ENCODE data around the gene LRRC71. TPM values are rescaled to one million over a fixed set of nuclear protein-coding genes. Genes with fewer than 3 reads are reported as not detected.

The LRRC71 gene
- total RNA-seq, 2 donors from 2014 or later, result not detected

DNA sequence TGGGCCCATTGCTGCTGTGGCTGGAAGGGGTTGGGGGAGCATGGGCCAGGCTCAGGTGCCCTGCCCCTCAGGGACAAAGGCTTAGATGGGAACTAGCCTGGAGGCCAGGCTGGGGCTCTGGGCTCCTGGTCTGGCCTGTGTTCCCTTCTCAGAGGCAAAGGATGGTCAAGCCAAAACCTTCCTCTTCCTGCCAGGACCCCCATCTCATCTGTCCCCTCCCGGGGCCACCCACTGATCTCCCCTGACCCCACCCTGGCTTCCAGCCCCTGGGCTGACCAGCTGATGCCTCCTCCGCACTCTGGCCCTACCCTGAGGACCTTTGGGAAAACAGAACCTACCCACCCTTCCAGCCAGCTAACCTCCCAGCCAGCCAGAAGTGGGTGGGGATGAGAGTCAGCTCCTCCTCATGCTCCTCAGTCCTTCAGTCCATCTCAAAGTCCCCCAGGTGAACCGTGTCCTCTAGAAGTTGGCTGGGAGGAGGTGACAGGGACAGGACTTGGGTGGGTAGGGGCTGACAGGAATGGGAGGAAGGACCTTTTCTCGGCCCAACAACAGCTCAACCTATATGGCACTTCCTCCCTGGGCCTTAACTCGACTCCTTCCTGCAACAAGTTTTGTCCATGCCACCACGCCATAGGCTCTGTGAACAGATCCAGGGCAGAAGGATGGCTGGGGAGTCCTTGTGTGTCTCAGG lies 19.4 kb upstream of the LRRC71 start:
- Histone ChIP-seq H3K4me1 (no peaks in the 10 kb centered on the region), H3K27ac (no peak overlapping the region), H3K4me3 (no peak overlapping the region), H3K27me3 (no peaks in the 10 kb centered on the region), H3K36me3 (replicated peaks in 1 of 2; ENCODE audit: insufficient read depth in 1 of 2, low read depth in 2 of 2) (no peaks in the 10 kb centered on the region), H3K9me3 (no peaks in the 10 kb centered on the region)
- ATAC-seq (no peak), DNase-seq (no peak)
- intact Hi-C loops (cut with DNase I), result no loop called here
- WGBS, 2 donors, result 58 to 62% methylated on average over 4 to 6 of the region's 6 CpGs
- no peak for TF ChIP-seq POLR2A (IDR thresholded peaks at IDR 0.05)
- TF ChIP-seq, protein P1, sequence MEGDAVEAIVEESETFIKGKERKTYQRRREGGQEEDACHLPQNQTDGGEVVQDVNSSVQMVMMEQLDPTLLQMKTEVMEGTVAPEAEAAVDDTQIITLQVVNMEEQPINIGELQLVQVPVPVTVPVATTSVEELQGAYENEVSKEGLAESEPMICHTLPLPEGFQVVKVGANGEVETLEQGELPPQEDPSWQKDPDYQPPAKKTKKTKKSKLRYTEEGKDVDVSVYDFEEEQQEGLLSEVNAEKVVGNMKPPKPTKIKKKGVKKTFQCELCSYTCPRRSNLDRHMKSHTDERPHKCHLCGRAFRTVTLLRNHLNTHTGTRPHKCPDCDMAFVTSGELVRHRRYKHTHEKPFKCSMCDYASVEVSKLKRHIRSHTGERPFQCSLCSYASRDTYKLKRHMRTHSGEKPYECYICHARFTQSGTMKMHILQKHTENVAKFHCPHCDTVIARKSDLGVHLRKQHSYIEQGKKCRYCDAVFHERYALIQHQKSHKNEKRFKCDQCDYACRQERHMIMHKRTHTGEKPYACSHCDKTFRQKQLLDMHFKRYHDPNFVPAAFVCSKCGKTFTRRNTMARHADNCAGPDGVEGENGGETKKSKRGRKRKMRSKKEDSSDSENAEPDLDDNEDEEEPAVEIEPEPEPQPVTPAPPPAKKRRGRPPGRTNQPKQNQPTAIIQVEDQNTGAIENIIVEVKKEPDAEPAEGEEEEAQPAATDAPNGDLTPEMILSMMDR (IDR thresholded peaks at IDR 0.05), result no peak

DNA sequence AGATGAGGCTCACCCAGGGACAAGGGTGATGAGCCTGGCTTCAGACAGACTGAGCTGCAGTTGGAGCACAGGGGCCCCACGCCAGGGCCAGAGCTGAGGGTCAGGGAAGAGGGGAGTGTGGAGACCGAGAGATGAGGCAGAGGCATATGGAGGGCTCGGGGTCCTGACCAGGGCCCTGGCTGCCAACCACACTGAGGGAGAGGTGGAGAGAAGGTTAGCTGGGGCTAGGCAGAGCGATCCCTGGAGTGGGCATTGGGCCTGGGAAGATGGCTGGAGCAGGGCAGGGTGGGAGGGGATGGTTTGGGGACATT lies 18.9 kb upstream of the LRRC71 start:
- no peak overlapping the region for H3K4me3 ChIP-seq
- no peaks in the 10 kb centered on the region for H3K36me3 ChIP-seq (replicated peaks in 1 of 2; ENCODE audit: insufficient read depth in 1 of 2, low read depth in 2 of 2)
- intact Hi-C loops (cut with DNase I), result no loop called here
- H3K4me1 ChIP-seq, result no peaks in the 10 kb centered on the region
- 82 to 83% methylated on average over 3 to 4 of the region's 4 CpGs for WGBS, 2 donors
- H3K9me3 ChIP-seq, result no peaks in the 10 kb centered on the region
- TF ChIP-seq, protein P1 (IDR thresholded peaks at IDR 0.05), result no peak
- no peak for TF ChIP-seq POLR2A (IDR thresholded peaks at IDR 0.05)
- ATAC-seq (no peak), DNase-seq (no peak)
- no peak overlapping the region for H3K27ac ChIP-seq
- no peaks in the 10 kb centered on the region for H3K27me3 ChIP-seq

- 56 to 58% methylated on average over 22 of the region's 23 CpGs for WGBS, 2 donors
- intact Hi-C loops (cut with DNase I), result no loop called here
- DNase-seq (no peak), ATAC-seq (no peak)
- no peaks in the 10 kb centered on the region for H3K27me3 ChIP-seq
- peaks cover 5% of the 10 kb centered on the region for H3K4me1 ChIP-seq
- no peaks in the 10 kb centered on the region for H3K36me3 ChIP-seq (replicated peaks in 1 of 2; ENCODE audit: insufficient read depth in 1 of 2, low read depth in 2 of 2)
- no peaks in the 10 kb centered on the region for H3K9me3 ChIP-seq
- TF ChIP-seq, protein P1 (IDR thresholded peaks at IDR 0.05), result no peak
- no peak for TF ChIP-seq POLR2A (IDR thresholded peaks at IDR 0.05)
- no peak overlapping the region for H3K27ac ChIP-seq
- H3K4me3 ChIP-seq, result no peak overlapping the region
Measured at GRCh38 chr1:156901966-156902915, 18.2 kb upstream of the LRRC71 start.

DNA sequence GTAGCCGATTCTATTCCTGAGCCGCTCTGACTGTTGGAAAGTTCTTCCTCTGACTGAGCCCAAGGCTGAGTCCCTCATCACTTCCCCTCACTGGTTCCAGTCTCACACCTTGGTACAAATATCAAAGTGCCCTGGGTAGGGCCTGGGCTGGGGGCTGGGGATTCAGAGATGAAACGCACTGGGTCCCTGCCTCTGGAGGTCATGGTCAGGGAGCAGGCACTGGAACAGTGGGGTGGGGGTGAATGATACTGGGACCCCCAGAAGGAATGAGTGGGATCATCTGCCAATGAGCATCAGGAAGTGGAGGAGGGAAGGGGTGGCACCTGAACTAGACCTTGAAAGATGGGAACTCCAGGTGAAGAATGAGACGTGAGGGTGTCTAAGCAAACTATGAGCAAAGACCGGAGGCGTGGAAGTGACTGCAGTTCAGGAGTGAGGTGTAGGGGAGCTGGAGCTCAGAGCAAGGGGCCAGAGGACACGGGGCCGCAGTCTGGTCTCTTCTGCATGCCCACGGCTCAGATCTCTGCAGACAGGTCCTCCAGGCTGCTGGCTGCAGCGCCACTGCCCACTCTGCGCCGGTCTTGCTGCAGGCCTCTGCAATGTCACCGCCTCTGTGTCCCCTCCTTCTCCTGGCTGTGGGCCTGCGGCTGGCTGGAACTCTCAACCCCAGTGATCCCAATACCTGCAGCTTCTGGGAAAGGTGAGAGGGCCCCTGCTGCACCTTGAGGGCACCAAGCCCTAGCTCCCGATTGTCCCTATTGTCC lies 16.9 kb upstream of the LRRC71 start:
- no peak overlapping the region for H3K27ac ChIP-seq
- H3K4me3 ChIP-seq, result no peak overlapping the region
- no peaks in the 10 kb centered on the region for H3K27me3 ChIP-seq
- DNase-seq, result no peak
- ATAC-seq, result no peak
- no peaks in the 10 kb centered on the region for H3K9me3 ChIP-seq
- 57 to 64% methylated on average over 11 to 14 of the region's 15 CpGs for WGBS, 2 donors
- peaks cover 16% of the 10 kb centered on the region for H3K4me1 ChIP-seq
- no peaks in the 10 kb centered on the region for H3K36me3 ChIP-seq (replicated peaks in 1 of 2; ENCODE audit: insufficient read depth in 1 of 2, low read depth in 2 of 2)
- intact Hi-C loops (cut with DNase I), result no loop called here
- TF ChIP-seq, protein P1 (IDR thresholded peaks at IDR 0.05), result no peak
- TF ChIP-seq POLR2A (IDR thresholded peaks at IDR 0.05), result no peak

Measured in body of pancreas (tissue), 4 donors.